GM15510 (cell line): Measurements from ENCODE around the gene CYB561D1.

Experiments
- POLR2A ChIP-seq: IDR thresholded peaks from 3 replicates; pipeline ENCODE4 v1.6.1; 2011; ENCODE audit warnings: borderline replicate concordance; ENCODE audit not compliant: insufficient read length; ENCODE audit errors: extremely low read depth

The CYB561D1 gene

DNA sequence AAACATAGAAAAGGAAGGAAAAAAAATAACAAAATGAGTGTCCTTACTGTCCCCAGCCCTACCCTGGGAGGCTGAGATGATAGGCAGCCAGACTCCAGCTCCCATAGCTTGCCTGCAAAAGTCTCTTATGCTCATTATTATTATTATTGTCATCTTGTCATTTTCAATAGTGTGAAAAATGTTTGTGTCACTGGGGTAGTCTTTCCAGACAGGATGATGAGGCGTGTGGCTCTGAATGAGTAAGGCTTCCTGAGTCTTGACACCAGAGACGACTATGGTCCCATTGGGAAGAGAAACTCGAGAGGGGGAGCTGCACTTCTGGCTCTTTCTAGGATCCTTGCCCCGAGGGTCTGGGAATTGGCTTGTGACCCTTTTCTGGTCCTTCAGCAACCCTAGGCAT is 1.1 kb upstream of the CYB561D1 start:
- TF ChIP-seq POLR2A: no peak

DNA sequence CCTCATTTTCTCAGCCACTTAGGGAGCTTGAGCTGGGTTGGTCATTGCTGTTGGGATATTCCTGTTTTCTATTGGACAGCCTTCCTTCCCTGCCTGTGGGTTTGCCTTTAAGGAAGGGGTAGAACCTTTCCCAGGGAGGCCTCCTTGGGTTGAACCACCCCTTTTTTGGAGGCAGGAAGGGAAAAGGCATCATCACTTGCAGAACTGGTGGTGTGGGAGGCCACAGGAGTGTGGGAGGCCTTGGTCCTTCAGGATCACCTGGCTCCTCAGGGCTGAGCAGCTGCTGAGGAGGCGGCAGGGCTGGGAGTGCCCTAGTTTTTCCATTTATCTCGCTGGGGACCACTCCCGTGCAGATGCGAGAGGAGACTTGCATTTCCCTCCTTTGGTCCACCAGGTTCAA is 667 bp upstream of the CYB561D1 start:
- no peak for TF ChIP-seq POLR2A

DNA sequence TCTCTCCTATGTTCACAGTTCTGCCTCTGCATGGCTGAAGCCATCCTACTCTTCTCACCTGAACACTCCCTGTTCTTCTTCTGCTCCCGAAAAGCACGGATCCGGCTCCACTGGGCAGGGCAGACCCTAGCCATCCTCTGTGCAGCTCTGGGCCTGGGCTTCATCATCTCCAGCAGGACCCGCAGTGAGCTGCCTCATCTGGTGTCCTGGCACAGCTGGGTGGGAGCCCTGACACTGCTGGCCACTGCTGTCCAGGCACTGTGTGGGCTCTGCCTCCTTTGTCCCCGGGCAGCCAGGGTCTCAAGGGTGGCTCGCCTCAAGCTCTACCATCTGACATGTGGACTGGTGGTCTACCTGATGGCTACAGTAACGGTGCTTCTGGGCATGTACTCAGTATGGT is 1.8 kb downstream of the CYB561D1 start:
- no peak for TF ChIP-seq POLR2A

DNA sequence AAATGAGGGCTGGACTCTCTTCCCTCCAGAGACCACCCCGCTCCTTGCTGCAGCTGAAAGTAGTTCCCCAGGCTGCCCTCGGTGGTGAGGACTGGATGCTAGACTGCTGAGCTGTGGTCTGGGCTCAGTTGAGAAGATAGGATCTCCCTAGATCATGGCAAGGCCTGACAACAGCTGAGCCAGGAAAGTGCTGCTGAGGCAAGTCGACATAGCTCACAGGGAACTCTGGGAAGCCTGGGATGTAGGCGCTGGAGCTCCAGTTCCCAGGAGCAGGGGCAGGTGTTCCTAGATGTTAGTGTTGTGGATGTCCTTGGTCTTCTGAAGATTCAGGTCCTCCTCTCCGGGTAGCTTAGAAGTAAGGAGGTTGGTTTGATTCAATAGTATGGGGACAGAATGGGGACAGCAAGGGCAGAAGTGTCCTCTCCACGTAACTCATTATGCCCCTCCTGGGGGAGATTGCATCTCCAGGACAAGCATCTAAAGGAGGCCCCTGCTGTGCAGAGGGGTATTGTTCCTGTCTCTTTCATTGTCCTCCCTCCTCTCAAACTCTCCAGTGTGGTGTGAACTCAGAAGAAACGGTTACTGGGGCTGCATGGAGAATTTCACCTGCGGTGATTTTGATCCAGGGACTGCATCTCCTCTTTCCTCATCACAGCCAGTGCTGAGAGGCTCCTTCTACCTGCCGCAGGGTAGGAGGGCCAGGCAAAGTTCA is 3.7 kb downstream of the CYB561D1 start:
- no peak for TF ChIP-seq POLR2A

- no peak for TF ChIP-seq POLR2A
Observed at GRCh38 chr1:109498161-109498801, 4.4 kb downstream of the CYB561D1 start.

DNA sequence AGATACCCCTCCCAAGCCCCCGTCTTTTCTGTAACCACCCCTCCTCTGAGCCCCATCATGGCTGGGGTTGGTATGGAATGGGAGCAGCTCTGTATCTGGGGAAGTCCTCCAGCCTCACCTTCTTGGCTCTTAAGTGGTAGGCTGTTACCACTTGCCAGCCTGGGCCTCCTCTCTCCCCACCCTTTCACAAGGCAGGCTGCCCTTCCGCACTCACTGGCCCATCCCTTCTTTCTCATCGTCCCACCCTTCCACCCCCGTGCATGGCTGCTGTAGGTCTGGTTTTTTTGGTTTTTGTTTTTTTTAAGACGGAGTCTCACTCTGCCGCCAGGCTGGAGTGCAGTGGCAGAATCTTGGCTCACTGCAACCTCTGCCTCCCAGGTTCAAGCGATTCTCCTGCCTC is 5.2 kb downstream of the CYB561D1 start:
- TF ChIP-seq POLR2A: no peak

- TF ChIP-seq POLR2A: no peak
Observed at GRCh38 chr1:109499661-109500536, 6.0 kb downstream of the CYB561D1 start.

GRCh38 chr1:109500941-109501381 is 7.1 kb downstream of the CYB561D1 start:
- no peak for TF ChIP-seq POLR2A

DNA sequence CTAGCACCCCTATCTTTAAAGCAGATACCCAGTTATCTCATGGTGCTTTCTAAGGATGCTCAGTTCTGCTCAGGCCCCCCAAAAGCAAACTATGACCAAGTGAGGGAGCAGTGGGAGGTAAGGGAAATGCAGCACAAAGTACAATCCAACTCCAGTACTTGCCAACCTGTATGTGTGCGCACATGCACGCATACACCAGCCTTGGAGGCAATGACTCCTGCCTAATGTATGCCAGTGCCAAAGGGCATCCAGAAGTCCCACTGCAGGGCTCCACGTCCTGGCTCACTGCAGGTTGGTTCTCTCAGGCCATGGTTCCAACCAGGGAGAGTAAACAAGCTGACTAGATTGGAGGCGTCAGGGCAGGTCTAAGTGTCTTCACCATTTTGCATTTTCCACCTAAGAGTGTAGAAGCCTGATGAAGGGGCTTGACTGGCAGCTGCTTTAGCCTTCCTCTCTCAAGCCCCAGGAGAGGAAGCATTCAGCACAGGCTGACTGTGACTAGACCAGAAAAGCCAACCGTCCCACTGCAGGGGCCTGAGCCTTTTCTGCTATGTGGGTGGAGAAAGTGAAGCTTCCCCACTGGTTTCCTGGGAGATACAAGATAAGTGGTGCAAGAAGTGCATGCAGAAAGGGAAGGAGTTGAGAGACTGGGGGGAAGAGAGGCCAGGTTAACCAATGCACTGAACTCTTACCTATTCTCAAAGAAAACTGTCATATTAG is 7.9 kb downstream of the CYB561D1 start:
- no peak for TF ChIP-seq POLR2A

DNA sequence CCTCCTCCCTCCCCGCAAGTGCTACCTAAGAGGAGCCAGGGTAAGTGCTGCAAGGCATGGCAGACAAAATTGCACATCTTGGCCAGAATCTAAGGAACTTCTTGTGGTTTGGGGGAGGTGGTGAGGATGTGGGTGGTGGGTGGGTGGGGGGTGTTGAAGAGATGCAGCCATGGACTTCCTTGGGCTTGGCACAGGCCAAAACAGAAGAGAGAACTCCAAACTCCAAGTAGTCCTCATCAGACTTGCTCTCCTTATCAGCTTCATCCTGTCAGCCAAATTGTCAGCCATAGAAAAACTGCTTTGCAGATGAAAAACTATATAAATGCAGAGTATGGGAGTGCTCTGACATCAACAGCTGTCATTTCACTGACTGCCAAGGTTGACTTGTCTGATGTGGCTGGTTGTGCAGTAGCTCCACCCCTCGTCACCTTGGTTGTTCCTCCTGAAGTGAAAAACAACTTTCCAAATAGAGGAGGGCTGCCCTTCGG is 8.5 kb downstream of the CYB561D1 start:
- no peak for TF ChIP-seq POLR2A

DNA sequence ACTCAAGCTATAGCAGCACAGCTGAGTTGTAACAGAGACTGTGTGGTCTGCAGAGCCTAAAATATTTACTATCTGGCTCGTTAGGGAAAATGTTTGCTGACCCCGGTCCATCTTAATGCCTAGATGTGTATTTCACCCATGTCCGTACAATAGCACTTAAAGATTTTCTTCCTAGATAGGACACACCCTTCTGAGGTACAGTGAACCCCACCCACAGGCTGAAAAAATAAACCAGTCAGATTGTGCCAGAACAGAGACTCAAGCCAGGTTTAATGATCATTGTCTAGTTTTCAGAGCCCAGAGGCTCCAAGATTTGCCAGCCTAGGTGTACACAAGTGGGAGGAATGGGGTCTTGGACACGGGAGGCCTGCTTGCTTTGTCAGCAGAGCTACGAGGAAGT is 10.0 kb downstream of the CYB561D1 start:
- TF ChIP-seq POLR2A: no peak

DNA sequence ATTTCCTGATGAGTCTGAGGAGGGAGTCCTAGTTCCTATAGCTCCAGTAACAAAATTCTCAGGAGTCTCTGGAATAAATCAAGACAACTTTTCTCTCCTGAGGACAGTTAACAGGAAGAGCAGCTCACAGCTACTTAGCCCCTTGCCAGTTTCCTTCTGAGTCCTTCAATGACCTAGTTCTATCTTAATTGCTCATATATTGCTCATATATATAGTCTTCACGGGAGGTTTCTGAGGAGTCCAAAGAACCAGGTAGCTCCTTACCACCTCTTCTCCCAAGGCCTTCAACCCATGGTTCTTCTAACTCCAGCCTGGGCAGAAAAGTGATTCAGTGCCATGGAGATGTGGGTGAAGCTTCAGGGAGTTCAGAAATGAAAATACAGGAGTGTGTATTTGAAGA is 11.1 kb downstream of the CYB561D1 start:
- TF ChIP-seq POLR2A: no peak

GRCh38 chr1:109508001-109508872 is 14.3 kb downstream of the CYB561D1 start:
- no peak for TF ChIP-seq POLR2A

- TF ChIP-seq POLR2A: no peak
Observed at GRCh38 chr1:109508873-109509175, 14.9 kb downstream of the CYB561D1 start.
